Keratinocyte (primary cell): ENCODE data around the gene TBPL2. TPM values are rescaled to one million over a fixed set of nuclear protein-coding genes. Genes with fewer than 3 reads are reported as not detected.

ENCODE experiments used
- DNase-seq: peaks from one replicate; pipeline ENCODE4 v3.0.0-alpha.2; 2011; ENCODE audit warnings: low read depth, missing footprints, low spot score
- FAIRE-seq: peaks from 2 replicates; lab custom pipeline; 2011; peaks lifted over from hg19 to GRCh38; lab: Jason Lieb, UNC
- H2AFZ ChIP-seq: 2 replicates; pipeline ENCODE4 v1.6.0; 2012; ENCODE audit warnings: low read length, control low read depth, inconsistent platforms; ENCODE audit not compliant: control insufficient read depth
- H3K27ac ChIP-seq: 2 replicates; pipeline ENCODE4 v1.5.1; 2011; ENCODE audit warnings: low read length; ENCODE audit not compliant: control insufficient read depth, insufficient read depth
- H3K27me3 ChIP-seq: 3 replicates; pipeline ENCODE4 v1.6.0; 2011; ENCODE audit warnings: low read length; ENCODE audit not compliant: control insufficient read depth, insufficient read depth; ENCODE audit errors: extremely low read depth
- H3K36me3 ChIP-seq, 2 experiments: 2 replicates in 1 of 2; 3 replicates in 1 of 2; pipeline ENCODE4 v1.5.1; 2011; ENCODE audit warnings: low read length in 2 of 2, mild to moderate bottlenecking in 1 of 2; ENCODE audit not compliant: control insufficient read depth in 2 of 2, insufficient read depth in 2 of 2; ENCODE audit errors: extremely low read depth in 1 of 2
- H3K4me1 ChIP-seq: 3 replicates; pipeline ENCODE4 v1.5.1; 2011; ENCODE audit warnings: low read length; ENCODE audit not compliant: control insufficient read depth, insufficient read depth; ENCODE audit errors: extremely low read depth
- H3K4me2 ChIP-seq: 3 replicates; pipeline ENCODE4 v1.6.0; 2011; ENCODE audit warnings: low read depth, low read length; ENCODE audit not compliant: control insufficient read depth, insufficient read depth; ENCODE audit errors: extremely low read depth
- H3K4me3 ChIP-seq, 3 experiments: fragments of 200-600 bp in 1 of 3; sonication (generic) in 1 of 3; 2 replicates in 2 of 3; 3 replicates in 1 of 3; pipeline ENCODE4 v1.5.1; 2011 to 2016; ENCODE audit warnings: low read length in 3 of 3, mild to moderate bottlenecking in 3 of 3, control low read depth in 2 of 3, inconsistent platforms in 1 of 3, low read depth in 1 of 3, mixed read lengths in 1 of 3, mixed run types in 1 of 3, moderate library complexity in 1 of 3; ENCODE audit not compliant: control insufficient read depth in 2 of 3, insufficient read depth in 2 of 3; ENCODE audit errors: extremely low read depth in 1 of 3
- H3K79me2 ChIP-seq: 2 replicates; pipeline ENCODE4 v1.6.0; 2012; ENCODE audit warnings: low read length; ENCODE audit not compliant: control insufficient read depth, insufficient read depth
- H3K9ac ChIP-seq: 3 replicates; pipeline ENCODE4 v1.6.0; 2011; ENCODE audit warnings: low read length; ENCODE audit not compliant: control insufficient read depth, insufficient read depth; ENCODE audit errors: extremely low read depth
- H3K9me1 ChIP-seq: 3 replicates; pipeline ENCODE4 v1.6.0; 2011; ENCODE audit warnings: low read length; ENCODE audit not compliant: control insufficient read depth, insufficient read depth; ENCODE audit errors: extremely low read depth
- H3K9me3 ChIP-seq: 2 replicates; pipeline ENCODE4 v1.5.1; 2012; ENCODE audit warnings: low read depth, low read length; ENCODE audit not compliant: control insufficient read depth
- H4K20me1 ChIP-seq: 3 replicates; pipeline ENCODE4 v1.6.0; 2011; ENCODE audit warnings: low read length; ENCODE audit not compliant: control insufficient read depth, insufficient read depth; ENCODE audit errors: extremely low read depth
- EZH2 ChIP-seq: IDR thresholded peaks from one replicate; pipeline ENCODE4 v1.6.1; 2012; ENCODE audit warnings: inconsistent platforms, mild to moderate bottlenecking, low read length, moderate library complexity
- dilution Hi-C: fragments of 300-500 bp; cut with MboI; formaldehyde crosslinking; loops from one replicate; pipeline ENCODE4 v1.7.0; 2020; ENCODE audit warnings: low sequenced_read_pairs; ENCODE audit not compliant: extremely low pct_ligation_motif_present
- polyA plus RNA-seq, 5 experiments: library from polyadenylated mRNA; depleted of rRNA in 3 of 5; stranded (reverse) in 3 of 5; stranded (forward) in 1 of 5; unstranded in 1 of 5; fragments of >200 nt; gene quantifications; 1 replicate in 1 of 5; 2 replicates in 3 of 5; 3 replicates in 1 of 5; pipeline versions ENCODE4 v1.2.1 to v1.2.3, GENCODE V29; 2011 to 2012; ENCODE audit warnings: missing spikeins in 2 of 5, low read depth in 1 of 5, low replicate concordance in 1 of 5
- TF ChIP-seq, protein P1 (sequence below), 3 experiments: IDR thresholded peaks in 1 of 3; conservative IDR thresholded peaks in 1 of 3; optimal IDR thresholded peaks in 1 of 3; 2 replicates in 2 of 3; 3 replicates in 1 of 3; pipeline versions ENCODE3 to v1.5.1; 2011; ENCODE audit warnings: low read length in 3 of 3, mild to moderate bottlenecking in 3 of 3, moderate library complexity in 2 of 3, control low read depth in 1 of 3, inconsistent platforms in 1 of 3; ENCODE audit not compliant: insufficient read depth in 2 of 3; ENCODE audit errors: extremely low read depth in 1 of 3

TBPL2 gene
- polyA plus RNA-seq, 1 donor (not counting 4 experiments of a cell fraction or from before 2014, with no cell fraction given), result not detected

DNA sequence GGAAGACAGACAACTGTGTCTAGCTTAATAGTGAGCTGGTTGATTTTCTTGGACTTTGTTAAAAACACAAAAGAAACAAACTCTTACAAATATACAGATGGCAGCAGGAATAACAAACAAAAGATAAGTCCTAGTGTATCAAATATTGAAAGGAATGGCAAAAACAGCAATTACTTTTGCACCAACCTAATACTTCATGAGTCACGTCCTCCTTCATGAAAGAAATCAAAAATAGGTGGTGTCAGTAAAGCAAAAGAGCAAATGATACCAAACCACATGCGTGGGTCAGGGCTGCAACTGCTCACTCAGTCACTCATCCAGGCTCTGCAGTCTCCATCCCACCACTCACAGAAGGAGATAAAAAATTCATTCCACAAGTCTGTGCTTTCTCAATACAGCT is 40.6 kb downstream of the TBPL2 start:
- Histone ChIP-seq H3K9me1 (no peaks in the 10 kb centered on the region), H3K36me3 (peaks cover 0 to under 1% of the 10 kb centered on the region in 2 experiments), H3K9me3 (no peaks in the 10 kb centered on the region), H3K4me1 (peaks cover 6% of the 10 kb centered on the region), H4K20me1 (no peaks in the 10 kb centered on the region), H3K27me3 (no peaks in the 10 kb centered on the region), H2AFZ (no peak overlapping the region), H3K79me2 (peaks cover 18% of the 10 kb centered on the region), H3K27ac (no peak overlapping the region), H3K4me3 (no peak overlapping the region), H3K4me2 (no peak overlapping the region), H3K9ac (no peak overlapping the region)
- no peak for FAIRE-seq
- dilution Hi-C loops, result no loop called here
- TF ChIP-seq EZH2, result no peak
- TF ChIP-seq, protein P1, sequence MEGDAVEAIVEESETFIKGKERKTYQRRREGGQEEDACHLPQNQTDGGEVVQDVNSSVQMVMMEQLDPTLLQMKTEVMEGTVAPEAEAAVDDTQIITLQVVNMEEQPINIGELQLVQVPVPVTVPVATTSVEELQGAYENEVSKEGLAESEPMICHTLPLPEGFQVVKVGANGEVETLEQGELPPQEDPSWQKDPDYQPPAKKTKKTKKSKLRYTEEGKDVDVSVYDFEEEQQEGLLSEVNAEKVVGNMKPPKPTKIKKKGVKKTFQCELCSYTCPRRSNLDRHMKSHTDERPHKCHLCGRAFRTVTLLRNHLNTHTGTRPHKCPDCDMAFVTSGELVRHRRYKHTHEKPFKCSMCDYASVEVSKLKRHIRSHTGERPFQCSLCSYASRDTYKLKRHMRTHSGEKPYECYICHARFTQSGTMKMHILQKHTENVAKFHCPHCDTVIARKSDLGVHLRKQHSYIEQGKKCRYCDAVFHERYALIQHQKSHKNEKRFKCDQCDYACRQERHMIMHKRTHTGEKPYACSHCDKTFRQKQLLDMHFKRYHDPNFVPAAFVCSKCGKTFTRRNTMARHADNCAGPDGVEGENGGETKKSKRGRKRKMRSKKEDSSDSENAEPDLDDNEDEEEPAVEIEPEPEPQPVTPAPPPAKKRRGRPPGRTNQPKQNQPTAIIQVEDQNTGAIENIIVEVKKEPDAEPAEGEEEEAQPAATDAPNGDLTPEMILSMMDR (optimal IDR thresholded peaks at IDR 0.05 in 1 of 3, IDR thresholded peaks at IDR 0.05 in 1 of 3, conservative IDR thresholded peaks at IDR 0.05 in 1 of 3; ENCODE audit: extremely low read depth in 1 of 3, insufficient read depth in 2 of 3, low read length in 3 of 3), result no peak
- no peak for DNase-seq

DNA sequence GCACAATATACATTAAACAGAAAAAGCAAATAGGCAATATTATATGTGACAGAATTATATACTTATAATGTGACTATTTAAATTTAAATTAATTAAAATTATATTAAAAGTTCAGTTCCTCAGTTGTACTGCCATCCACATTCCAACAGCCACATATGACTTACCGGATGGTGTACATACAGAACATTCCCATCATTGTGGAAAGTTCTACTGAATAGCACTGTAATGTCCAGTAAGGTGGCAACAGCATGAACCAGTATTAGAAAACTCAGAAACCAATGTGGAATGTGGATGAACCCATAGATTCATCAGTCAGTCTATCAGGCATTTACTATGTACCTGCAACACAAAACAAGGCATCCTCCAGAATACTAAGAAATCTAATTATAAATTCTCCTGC is 41.2 kb downstream of the TBPL2 start:
- Histone ChIP-seq H3K9ac (no peak overlapping the region), H3K4me2 (no peak overlapping the region), H3K4me3 (no peak overlapping the region), H3K9me3 (no peaks in the 10 kb centered on the region), H2AFZ (no peak overlapping the region), H4K20me1 (no peaks in the 10 kb centered on the region), H3K27me3 (no peaks in the 10 kb centered on the region), H3K36me3 (peaks cover 0 to 1% of the 10 kb centered on the region in 2 experiments), H3K27ac (no peak overlapping the region), H3K4me1 (peaks cover 6% of the 10 kb centered on the region), H3K79me2 (peaks cover 14% of the 10 kb centered on the region), H3K9me1 (no peaks in the 10 kb centered on the region)
- FAIRE-seq, result no peak
- dilution Hi-C loops, result no loop called here
- DNase-seq, result no peak
- no peak for TF ChIP-seq EZH2
- TF ChIP-seq, protein P1 (optimal IDR thresholded peaks at IDR 0.05 in 1 of 3, IDR thresholded peaks at IDR 0.05 in 1 of 3, conservative IDR thresholded peaks at IDR 0.05 in 1 of 3; ENCODE audit: extremely low read depth in 1 of 3, insufficient read depth in 2 of 3, low read length in 3 of 3), result no peak
